ENCODE data around the gene CTSD. TPM values are rescaled to one million over a fixed set of nuclear protein-coding genes. Genes with fewer than 3 reads are reported as not detected.

Gene CTSD
- total RNA-seq, 2 experiments from 2014 or later: 31.7 to 44.1 TPM

GRCh38 chr11:1747753-1748635, 15.7 kb downstream of the CTSD start:
- no peaks in the 10 kb centered on the region for H3K9me2 ChIP-seq (ENCODE audit: insufficient read depth, low read length)
- no peaks in the 10 kb centered on the region for H3K4me1 ChIP-seq (ENCODE audit: insufficient read depth, low read length, poor library complexity, severe bottlenecking)

GRCh38 chr11:1746956-1747752, 16.6 kb downstream of the CTSD start:
- POLR2A ChIA-PET: no interaction called here

More at GRCh38 chr11:1747753-1748635, 15.7 kb downstream of the CTSD start:
- no peaks in the 10 kb centered on the region for H4K20me1 ChIP-seq (ENCODE audit: insufficient read depth, low read length)
- TF ChIP-seq CTCF (conservative IDR thresholded peaks at IDR 0.05; ENCODE audit: low read length) (no peak), EZH2phosphoT487 (IDR thresholded peaks at IDR 0.05; ENCODE audit: borderline replicate concordance, low read depth, low read length) (no peak)
- no peaks in the 10 kb centered on the region for H3K36me3 ChIP-seq (ENCODE audit: insufficient read depth, low read length)
- BruUV-seq (replicated peaks): no TSS peak
- H3K79me2 ChIP-seq (ENCODE audit: insufficient read depth, low read depth, low read length): no peaks in the 10 kb centered on the region
- ChIA-PET POLR2A (no interaction called here), CTCF (ENCODE audit: unreplicated experiment) (no interaction called here)
- H2AFZ ChIP-seq (ENCODE audit: low read length): no peak overlapping the region
- DNase-seq (ENCODE audit: low spot score): no peak
- intact Hi-C loops (cut with micrococcal nuclease; ENCODE audit: unreplicated experiment): no loop called here
- H3K4me2 ChIP-seq (ENCODE audit: low read length): no peak overlapping the region
- peaks cover 4% of the 10 kb centered on the region; the same call in 1 of the 2 replicates for H3K9me3 ChIP-seq (ENCODE audit: low read length)
- no peak overlapping the region for H3K27ac ChIP-seq (ENCODE audit: low read depth, low read length, poor library complexity, severe bottlenecking)
- H3K4me3 ChIP-seq (ENCODE audit: low read depth, low read length, poor library complexity, severe bottlenecking): no peak overlapping the region

More at GRCh38 chr11:1746956-1747752, 16.6 kb downstream of the CTSD start:
- intact Hi-C loops (cut with micrococcal nuclease; ENCODE audit: unreplicated experiment): no loop called here
- H3K36me3 ChIP-seq (ENCODE audit: insufficient read depth, low read length): no peaks in the 10 kb centered on the region
- no peak overlapping the region for H3K4me2 ChIP-seq (ENCODE audit: low read length)
- no TSS peak for BruUV-seq (replicated peaks)
- no peaks in the 10 kb centered on the region for H3K9me2 ChIP-seq (ENCODE audit: insufficient read depth, low read length)
- H3K27ac ChIP-seq (ENCODE audit: low read depth, low read length, poor library complexity, severe bottlenecking): no peak overlapping the region
- H2AFZ ChIP-seq (ENCODE audit: low read length): no peak overlapping the region
- TF ChIP-seq CTCF (conservative IDR thresholded peaks at IDR 0.05; ENCODE audit: low read length) (no peak), EZH2phosphoT487 (IDR thresholded peaks at IDR 0.05; ENCODE audit: borderline replicate concordance, low read depth, low read length) (no peak)
- no peaks in the 10 kb centered on the region for H3K4me1 ChIP-seq (ENCODE audit: insufficient read depth, low read length, poor library complexity, severe bottlenecking)
- no peaks in the 10 kb centered on the region for H4K20me1 ChIP-seq (ENCODE audit: insufficient read depth, low read length)
- H3K4me3 ChIP-seq (ENCODE audit: low read depth, low read length, poor library complexity, severe bottlenecking): no peak overlapping the region
- H3K9me3 ChIP-seq (ENCODE audit: low read length): peaks cover 4% of the 10 kb centered on the region; the same call in 1 of the 2 replicates
- CTCF ChIA-PET (ENCODE audit: unreplicated experiment): no interaction called here
- DNase-seq (ENCODE audit: low spot score): no peak
- H3K79me2 ChIP-seq (ENCODE audit: insufficient read depth, low read depth, low read length): no peaks in the 10 kb centered on the region

All from OCI-LY7 (cell line).